ENCODE measurements around the gene BMPER.

BMPER gene

GRCh38 chr7:34156336-34156735, 251.0 kb downstream of the BMPER start:
- no peak for TF ChIP-seq CTCF (IDR thresholded peaks at IDR 0.05; ENCODE audit: extremely low read depth, missing control alignments)
- DNase-seq (ENCODE audit: low spot score) = no peak

GRCh38 chr7:34157137-34157536, 251.8 kb downstream of the BMPER start:
- no peak for TF ChIP-seq CTCF (IDR thresholded peaks at IDR 0.05; ENCODE audit: extremely low read depth, missing control alignments)
- no peak for DNase-seq (ENCODE audit: low spot score)

GRCh38 chr7:34158368-34159153, 253.2 kb downstream of the BMPER start:
- DNase-seq (ENCODE audit: low spot score) = no peak
- no peak for TF ChIP-seq CTCF (IDR thresholded peaks at IDR 0.05; ENCODE audit: extremely low read depth, missing control alignments)

- TF ChIP-seq CTCF (IDR thresholded peaks at IDR 0.05; ENCODE audit: extremely low read depth, missing control alignments) = no peak
- no peak for DNase-seq (ENCODE audit: low spot score)
These were observed 255.0 kb downstream of the BMPER start for GRCh38 chr7:34160261-34160752.

- no peak for TF ChIP-seq CTCF (IDR thresholded peaks at IDR 0.05; ENCODE audit: extremely low read depth, missing control alignments)
- no peak for DNase-seq (ENCODE audit: low spot score)
These were observed 256.8 kb downstream of the BMPER start for GRCh38 chr7:34162027-34162565.

GRCh38 chr7:34162677-34163076, 257.3 kb downstream of the BMPER start:
- no peak for TF ChIP-seq CTCF (IDR thresholded peaks at IDR 0.05; ENCODE audit: extremely low read depth, missing control alignments)
- DNase-seq (ENCODE audit: low spot score) = no peak

GRCh38 chr7:34163956-34164355, 258.6 kb downstream of the BMPER start:
- no peak for DNase-seq (ENCODE audit: low spot score)
- TF ChIP-seq CTCF (IDR thresholded peaks at IDR 0.05; ENCODE audit: extremely low read depth, missing control alignments) = no peak

Data from GM20000 (cell line).